Medulla oblongata (tissue), 1 donor: ENCODE data around the gene MFSD2B.

ENCODE experiments used
- DNase-seq: peaks from one replicate; pipeline ENCODE4 v3.0.0-alpha.2; 2015; ENCODE audit errors: extremely low spot score

MFSD2B gene

DNA sequence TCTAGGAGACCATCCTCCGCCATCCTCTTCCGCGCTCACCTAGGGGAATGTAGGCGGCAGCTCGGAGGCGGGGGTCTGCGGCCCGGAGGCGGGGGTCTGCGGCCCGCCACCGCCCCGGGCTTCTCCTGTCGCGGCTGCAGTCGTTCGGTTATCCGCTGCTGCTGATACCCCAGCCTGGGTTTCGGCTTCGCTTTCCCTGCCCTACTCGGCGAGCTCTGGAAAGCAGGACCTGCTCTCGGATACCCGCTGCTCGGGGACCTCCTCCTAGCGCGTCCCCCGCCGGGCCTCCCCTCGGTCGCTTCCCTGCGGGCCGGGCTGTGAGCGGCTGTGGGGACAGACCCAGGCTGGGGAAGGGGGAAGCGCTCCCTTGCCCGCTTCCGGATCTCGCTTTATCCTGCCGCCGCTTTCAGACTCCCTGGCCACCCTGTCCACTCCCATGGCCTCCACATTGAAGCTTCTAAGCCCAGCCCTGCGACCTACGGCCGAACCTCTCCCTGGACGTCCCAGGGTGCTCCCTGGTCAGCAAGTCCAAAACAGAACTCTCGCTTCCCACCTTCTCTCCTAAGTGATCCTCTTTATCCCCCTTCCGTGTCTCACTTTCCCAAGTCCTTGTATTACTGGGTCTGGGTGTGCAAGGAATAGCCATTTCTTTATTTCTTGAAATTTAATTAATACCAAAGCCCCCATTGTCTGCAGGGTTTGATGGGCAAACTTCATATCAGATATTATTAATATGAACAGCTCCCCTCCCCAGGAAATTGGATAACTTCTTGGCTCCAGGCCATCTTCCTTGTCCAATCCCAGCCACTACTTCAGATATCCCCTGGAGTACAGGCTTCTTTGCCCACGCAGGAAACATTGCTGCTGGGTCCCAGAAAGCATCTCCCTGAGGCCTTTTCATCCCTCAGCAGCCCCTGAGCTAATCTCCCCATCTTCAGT is 40.4 kb downstream of the MFSD2B start:
- DNase-seq = no peak

DNA sequence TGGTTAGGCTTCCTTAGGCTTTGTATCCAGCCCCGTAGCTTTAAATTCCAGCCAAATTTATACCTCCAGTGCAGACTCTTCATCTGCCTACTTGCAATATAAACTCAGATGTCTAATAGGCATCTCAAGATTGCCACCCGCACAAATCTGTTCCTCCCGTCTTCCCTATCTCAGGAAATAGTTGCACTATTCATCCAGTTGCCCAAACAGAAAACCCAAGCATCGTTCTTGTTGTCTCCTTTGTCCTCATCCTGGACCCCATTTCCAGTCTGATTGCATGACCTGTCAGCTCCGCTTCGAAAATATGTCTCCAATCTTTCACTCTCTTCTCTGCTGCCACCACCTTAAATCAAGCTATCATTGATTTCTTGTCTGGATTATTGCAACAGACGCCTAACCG is 41.9 kb downstream of the MFSD2B start:
- DNase-seq = no peak

DNA sequence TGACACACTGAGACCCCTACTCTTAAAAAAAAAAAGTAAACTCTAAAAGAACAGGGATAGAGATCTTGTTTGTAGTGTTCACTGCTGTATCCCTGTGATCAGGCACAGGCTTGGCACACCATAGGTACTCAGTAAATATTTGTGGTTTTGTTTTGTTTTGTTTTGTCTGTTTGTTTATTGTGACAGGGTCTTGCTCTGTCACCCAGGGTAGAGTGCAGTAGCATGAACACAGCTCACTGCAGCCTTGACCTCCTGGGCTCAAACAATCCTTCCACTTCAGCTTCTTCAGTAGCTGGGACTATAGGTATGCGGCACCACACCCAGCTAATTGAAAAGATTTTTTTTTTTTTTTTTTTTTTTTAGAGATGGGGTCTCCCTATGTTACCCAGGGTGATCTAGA is 43.1 kb downstream of the MFSD2B start:
- no peak for DNase-seq

DNA sequence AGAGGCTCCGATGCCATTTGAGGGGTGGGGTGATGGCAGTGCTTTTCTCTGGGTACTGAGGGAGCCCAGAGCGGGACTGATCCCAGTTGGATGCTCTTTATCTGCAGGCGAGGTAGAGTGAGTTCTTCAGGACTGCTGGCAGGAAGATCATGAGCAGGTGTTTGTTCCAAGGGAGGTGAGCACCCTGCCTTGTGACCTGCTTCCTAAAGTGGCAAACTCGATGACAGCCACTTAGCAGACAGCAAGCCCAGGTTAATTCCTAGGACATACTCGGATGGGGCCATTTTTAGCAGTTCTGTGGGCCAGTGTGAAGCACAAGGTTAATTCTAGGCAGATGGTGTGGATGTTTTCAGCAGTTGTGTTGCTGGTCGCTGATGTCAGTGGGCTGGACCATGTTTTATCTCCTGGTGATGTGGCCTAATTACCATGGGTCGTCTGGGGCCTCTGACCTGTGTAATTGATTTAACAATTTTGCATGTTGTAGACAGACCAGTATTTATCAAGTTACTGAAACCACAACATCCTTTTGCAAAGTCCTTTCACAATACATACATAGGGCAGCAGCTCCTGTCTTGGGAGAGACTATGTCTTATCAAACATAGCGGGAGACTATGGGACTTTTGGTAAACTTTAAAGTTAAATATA is 44.6 kb downstream of the MFSD2B start:
- DNase-seq = no peak

DNA sequence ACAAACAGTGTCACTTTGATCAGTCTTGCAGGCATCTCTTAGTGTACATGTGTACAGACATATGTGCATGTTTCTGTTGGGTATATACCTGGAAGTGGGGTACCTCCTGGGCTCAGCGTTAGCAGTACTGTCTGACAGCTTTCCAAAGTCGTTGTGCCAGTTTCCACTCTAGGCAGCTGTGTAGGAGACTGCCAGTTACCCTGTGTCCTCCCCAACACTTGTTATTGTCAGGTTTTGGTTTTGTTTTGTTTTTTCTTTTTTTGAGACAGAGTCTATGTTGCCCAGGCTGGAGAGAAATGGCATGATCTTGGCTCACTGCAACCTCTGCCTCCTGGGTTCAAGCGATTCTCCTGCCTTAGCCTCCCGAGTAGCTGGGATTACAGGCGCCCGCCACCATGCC is 45.9 kb downstream of the MFSD2B start:
- no peak for DNase-seq

DNA sequence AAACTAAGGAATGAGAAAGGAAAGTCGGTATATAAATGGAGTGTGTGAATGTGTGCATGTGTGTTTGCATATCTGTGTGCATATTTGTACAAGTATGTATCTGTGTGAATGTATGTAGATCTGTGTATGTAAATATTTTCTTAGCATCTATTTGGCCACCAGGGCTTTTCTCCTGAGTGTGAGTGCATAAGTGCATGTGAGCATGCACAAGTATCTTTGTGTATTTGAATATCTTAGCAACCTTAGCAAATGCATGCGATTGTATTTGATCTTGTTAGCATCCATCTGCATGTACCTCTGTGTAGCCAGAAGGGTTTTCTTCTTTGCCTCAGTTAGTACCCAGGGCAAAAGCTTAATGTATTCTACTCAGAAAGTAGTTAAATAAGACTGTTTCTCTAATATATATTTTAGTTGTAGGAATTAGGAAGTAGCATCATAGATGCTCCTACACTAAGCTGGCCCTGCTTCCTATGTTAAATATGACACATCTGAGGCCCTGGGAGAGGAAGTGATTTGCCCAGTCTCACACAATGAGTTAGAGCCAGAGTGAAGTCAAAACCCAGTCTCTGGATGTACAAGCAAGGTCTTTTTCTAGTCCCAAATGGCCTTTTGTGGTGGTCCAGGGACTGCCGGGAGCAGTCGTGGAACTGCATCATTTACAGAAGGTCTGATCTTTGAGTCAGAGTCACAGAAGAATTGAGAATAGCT is 48.8 kb downstream of the MFSD2B start:
- DNase-seq = no peak

DNA sequence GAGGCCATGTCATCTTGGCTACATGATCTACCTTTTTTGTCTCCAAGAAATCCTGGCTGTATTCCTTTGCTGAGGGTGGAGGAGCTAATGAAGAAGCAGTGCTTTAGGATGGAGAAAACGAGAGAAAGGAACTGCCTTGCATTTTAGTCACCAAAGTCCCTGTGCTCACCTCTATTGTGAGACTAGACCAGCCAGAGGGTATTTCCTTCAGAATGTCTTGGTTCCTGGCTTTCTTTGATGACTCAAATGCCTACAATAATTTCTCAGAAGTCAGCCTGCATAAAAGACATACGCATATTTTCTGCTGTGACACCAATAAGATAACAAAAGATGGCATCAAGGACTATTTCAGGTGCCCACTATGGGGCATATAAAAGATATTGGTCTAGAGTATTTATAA is 55.5 kb downstream of the MFSD2B start:
- no peak for DNase-seq

DNA sequence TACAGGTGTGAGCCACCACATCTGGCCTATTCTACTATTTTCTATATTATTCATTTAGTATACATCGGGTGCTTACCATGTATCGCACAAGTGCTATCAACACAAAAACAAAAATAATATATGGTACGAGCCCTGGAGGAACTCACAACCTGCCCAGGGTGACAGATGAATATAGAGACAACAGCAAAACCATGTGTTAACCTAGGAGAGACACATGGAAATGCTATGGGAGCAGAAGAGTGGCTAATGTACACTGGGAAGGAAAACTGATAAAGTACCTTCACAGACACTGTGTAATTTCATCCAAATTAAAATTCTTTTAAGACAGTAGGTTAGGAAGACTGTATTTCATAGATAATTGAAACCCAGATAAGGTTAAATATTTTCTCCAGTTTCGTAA is 62.4 kb downstream of the MFSD2B start:
- DNase-seq = no peak

DNA sequence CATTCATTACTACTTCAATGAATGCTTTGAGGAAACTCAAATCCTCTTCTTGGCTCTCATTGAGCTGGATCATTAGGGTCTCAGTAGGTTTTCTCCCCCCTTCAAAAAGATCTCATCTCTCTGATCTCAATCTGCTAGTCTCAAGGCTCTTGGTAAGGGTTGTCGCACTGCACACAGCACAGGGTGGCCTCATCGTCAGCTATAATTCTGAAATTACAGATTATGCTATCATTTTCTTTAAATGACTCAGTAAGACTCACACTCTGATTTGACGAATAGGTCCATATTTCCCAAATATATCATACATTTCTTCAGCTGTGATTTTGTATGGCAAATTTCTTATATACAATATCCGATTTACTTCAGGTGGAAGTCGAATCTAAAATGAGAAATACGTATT is 63.9 kb downstream of the MFSD2B start:
- DNase-seq = no peak

DNA sequence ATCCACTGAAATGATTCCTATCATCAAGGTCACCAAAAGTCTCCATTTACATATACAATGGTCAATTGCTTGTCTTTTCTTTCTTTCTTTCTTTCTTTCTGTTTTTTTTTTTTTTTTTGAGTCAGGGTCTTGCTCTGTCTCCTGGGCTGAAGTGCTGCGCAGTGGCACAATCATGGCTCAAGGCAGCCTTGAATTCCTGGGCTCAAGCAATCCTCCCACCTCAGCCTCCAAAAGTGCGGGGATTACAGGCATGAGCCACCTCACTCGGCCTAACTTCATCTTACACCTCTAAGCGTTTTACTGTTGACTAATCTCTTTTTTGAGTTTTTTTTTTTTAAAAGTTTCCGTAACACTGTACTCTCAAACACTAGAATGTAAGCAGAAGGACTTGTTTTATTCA is 65.4 kb downstream of the MFSD2B start:
- DNase-seq = no peak
